Measurements from ENCODE around the gene CCT6B.
"Not testable (repeated sequence)": the region's sequence is repeated elsewhere in the genome, so short reads cannot be mapped to it uniquely, and the experiment has no call there.

The CCT6B gene

DNA sequence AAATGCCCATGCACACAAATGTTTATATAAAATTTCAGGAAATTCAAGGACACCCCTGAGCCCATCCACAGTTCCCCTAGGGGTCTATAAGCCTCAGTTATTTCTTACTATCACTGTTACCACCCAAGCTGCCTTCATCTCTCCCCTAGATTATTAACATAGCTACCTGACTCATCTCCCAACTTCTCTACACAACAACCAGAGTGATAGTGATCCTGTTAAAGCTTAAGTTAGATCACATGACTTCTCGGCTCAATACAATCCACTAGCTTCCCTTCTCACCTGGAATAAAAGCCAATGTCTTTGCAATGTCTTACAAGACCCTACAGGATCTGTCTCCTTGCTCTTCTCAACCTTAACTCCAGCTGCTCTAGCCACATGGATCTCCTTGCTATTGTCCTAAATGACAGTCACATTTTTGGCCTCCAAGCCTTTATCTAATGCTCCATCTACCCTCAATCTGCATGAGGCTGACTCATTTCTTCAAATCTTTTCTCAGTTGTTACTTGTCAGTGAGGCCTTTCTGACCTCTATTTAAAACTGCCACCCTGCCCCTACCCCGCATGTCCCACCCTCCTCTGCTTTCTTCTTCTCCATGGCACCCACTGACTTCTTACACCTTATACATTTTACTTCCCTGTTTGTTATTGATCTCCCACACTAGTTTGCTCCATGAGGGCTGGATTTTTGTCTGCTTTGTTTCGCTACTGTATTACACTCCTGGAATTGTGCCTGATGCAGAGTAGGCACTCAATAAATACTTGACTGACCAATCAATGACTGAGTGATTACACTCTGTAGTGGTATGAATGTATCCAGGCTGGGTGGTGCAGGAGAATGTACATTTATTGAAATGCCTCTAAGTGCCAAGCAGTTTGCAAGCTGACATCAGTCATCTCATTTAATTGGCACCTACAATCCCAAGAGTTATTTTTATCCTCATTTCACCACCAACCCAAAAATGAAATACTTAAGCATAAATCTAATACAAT, 13.8 kb upstream of the CCT6B start:
- DNase-seq (ENCODE audit: low spot score in 2 of 2) (no peak), ATAC-seq (replicated peaks; ENCODE audit: extremely low read depth, poor library complexity, severe bottlenecking) (no peak)
- no peak overlapping the region for H3K27ac Mint-ChIP-seq (ENCODE audit: low read depth)
- no peak overlapping the region for H3K4me3 Mint-ChIP-seq
- no peaks in the 10 kb centered on the region for H3K27me3 Mint-ChIP-seq
- H3K4me1 Mint-ChIP-seq: peaks cover 10% of the 10 kb centered on the region
- H3K9me3 Mint-ChIP-seq: no peaks in the 10 kb centered on the region
- peaks cover 7% of the 10 kb centered on the region for H3K36me3 Mint-ChIP-seq (ENCODE audit: insufficient read depth)

DNA sequence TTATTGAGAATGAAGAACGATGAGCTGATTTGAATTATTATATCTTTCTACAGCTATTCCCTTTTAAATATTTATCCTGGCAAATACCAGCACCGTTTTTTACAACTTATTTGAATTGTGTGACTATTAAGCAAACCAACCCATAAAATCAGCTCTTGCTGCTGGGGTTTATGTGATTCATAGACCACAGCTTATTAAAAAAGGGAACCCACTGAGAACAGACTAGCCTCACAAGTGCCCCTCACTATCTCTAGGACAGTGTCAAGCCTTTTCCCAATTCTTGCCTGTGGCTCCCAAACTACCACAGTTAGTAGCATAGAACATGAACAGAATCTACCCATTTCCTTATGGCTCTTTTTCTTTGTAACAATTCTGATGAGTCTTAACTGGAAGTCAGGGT, 12.9 kb upstream of the CCT6B start:
- Mint-ChIP-seq H3K4me3 (no peak overlapping the region), H3K27ac (ENCODE audit: low read depth) (no peak overlapping the region), H3K9me3 (no peaks in the 10 kb centered on the region), H3K4me1 (peaks cover under 1% of the 10 kb centered on the region), H3K27me3 (no peaks in the 10 kb centered on the region), H3K36me3 (ENCODE audit: insufficient read depth) (peaks cover 6% of the 10 kb centered on the region)
- DNase-seq (ENCODE audit: low spot score in 2 of 2) (no peak), ATAC-seq (replicated peaks; ENCODE audit: extremely low read depth, poor library complexity, severe bottlenecking) (no peak)

DNA sequence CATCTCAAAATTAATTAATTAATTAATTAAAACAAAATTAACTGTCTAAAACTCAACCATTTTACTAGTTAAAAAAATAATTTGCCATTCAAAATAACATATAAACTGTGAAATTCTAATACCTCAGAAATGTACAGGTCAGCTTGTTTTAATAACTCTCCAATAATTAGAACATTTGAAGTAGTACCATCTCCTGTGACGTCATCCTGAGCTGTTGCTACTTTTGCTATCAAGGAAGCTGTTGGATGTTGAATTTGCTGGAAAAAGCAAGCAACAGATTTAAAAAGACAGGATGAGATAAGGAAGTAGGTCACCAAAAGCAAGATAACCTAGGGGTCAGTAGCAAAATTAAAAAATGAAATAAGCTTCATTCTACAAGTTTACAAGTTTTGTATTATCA, 2.8 kb downstream of the CCT6B start:
- Mint-ChIP-seq H3K4me3 (no peak overlapping the region), H3K27me3 (no peaks in the 10 kb centered on the region), H3K9me3 (no peaks in the 10 kb centered on the region), H3K4me1 (peaks cover 24% of the 10 kb centered on the region), H3K27ac (ENCODE audit: low read depth) (no peak overlapping the region), H3K36me3 (ENCODE audit: insufficient read depth) (peaks cover 13% of the 10 kb centered on the region)
- no peak for ATAC-seq (replicated peaks; ENCODE audit: extremely low read depth, poor library complexity, severe bottlenecking)
- no peak for DNase-seq (ENCODE audit: low spot score in 2 of 2)

DNA sequence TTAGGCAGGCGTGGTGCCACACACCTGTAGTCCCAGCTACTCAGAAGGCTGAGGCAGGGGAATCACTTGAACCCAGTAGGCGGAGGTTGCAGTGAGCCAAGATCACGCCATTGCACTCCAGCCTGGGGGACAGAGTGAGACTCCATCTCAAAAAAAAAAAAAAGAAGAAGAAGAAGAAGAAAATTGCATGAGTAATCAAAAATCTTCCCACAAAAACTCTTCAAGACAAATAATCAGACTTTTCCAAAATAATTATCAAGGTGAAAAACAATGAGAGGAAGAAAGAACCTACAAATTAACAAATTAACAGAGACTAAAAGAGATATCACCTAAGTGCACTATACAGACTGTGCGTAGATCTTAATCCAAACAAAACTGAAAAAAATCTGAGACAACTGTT, 10.5 kb downstream of the CCT6B start:
- H3K27ac Mint-ChIP-seq (ENCODE audit: low read depth); ATAC-seq (replicated peaks; ENCODE audit: extremely low read depth, poor library complexity, severe bottlenecking); H3K4me1 Mint-ChIP-seq; H3K27me3 Mint-ChIP-seq; H3K4me3 Mint-ChIP-seq; H3K9me3 Mint-ChIP-seq; H3K36me3 Mint-ChIP-seq (ENCODE audit: insufficient read depth); DNase-seq (ENCODE audit: low spot score in 2 of 2): not testable (repeated sequence)

DNA sequence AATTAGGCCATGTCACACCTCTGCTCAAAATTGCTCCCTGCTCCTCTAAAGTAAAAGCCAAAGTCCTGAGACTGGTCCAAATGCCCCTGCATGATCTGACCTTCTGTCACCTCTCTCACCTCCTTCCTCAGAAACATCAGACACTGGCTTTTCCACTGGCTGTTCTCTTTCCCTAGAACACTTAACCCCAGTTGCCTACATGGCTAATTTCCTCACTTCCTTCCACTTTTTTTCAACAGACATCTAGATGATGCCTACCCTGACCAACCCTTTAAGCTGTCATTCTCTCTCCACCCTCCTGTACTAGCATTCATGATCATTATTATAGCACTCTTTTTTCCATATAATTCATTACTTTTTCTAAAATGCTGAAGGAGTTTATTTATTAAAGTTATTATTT, 31.0 kb downstream of the CCT6B start:
- DNase-seq (ENCODE audit: low spot score in 2 of 2): no peak
- no peaks in the 10 kb centered on the region for H3K9me3 Mint-ChIP-seq
- no peak overlapping the region for H3K27ac Mint-ChIP-seq (ENCODE audit: low read depth)
- peaks cover 2% of the 10 kb centered on the region for H3K36me3 Mint-ChIP-seq (ENCODE audit: insufficient read depth)
- ATAC-seq (replicated peaks; ENCODE audit: extremely low read depth, poor library complexity, severe bottlenecking): no peak
- no peaks in the 10 kb centered on the region for H3K4me1 Mint-ChIP-seq
- peak overlapping the region; percentile 26 for H3K4me3 Mint-ChIP-seq
- no peaks in the 10 kb centered on the region for H3K27me3 Mint-ChIP-seq

DNA sequence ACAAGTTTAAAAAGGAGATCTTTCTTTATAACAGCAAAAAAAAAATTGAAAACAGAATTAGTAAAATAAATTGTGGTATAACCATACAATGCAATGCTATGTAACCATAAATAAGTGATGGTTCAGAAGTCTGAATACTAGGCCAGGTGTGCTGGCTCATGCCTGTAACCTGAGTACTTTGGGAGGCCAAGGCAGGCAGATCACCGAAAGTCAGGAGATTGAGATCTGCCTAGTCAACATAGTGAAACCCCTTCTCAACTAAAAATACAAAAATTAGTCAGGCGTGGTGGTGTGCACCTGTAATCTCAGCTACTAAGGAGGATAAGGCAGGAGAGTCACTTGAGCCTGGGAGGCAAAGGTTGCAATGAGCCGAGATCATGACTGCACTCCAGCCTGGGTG, 34.6 kb downstream of the CCT6B start:
- Mint-ChIP-seq H3K9me3 (no peaks in the 10 kb centered on the region), H3K27me3 (no peaks in the 10 kb centered on the region), H3K4me1 (no peaks in the 10 kb centered on the region), H3K36me3 (ENCODE audit: insufficient read depth) (no peaks in the 10 kb centered on the region), H3K27ac (ENCODE audit: low read depth) (no peak overlapping the region), H3K4me3 (no peak overlapping the region)
- DNase-seq (ENCODE audit: low spot score in 2 of 2): no peak
- ATAC-seq (replicated peaks; ENCODE audit: extremely low read depth, poor library complexity, severe bottlenecking): no peak

DNA sequence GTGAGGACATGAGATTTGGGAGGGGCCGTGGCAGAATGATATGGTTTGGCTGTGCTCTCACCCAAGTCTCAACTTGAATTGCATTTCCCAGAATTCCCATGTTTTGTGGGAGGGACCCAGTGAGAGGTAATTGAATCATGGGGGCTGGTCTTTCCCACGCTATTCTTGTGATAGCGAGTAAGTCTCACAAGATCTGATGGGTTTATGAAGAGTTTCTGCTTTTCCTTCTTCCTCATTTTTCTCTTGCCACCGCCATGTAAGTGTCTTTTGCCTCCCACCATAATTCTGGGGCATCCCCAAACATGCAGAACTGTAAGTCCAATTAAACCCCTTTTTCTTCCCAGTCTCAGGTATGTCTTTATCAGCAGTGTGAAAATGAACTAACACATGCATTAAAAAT, 40.6 kb downstream of the CCT6B start:
- Mint-ChIP-seq H3K36me3 (ENCODE audit: insufficient read depth) (peaks cover 2% of the 10 kb centered on the region), H3K4me3 (no peak overlapping the region)

DNA sequence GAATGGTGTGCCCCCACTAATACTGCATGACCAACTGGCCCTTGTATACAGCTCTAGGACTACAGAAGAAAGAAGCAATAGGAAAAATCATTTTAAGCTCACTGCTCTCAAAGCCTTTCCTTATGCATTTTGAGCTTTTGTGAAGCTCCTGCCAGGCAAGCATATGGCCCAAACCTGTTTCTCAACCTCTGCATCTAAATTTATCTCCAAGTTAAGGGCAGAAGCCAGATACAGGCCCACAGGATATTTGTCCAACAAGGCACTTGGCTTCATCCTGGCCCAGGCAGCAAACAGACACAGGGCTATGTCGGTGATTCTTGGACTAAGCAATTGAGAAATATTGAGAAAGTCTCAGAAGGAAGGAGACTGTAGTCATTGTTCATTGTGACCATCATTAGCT, 43.9 kb downstream of the CCT6B start:
- H3K36me3 Mint-ChIP-seq (ENCODE audit: insufficient read depth): peaks cover 2% of the 10 kb centered on the region
- no peaks in the 10 kb centered on the region for H3K27me3 Mint-ChIP-seq
- no peaks in the 10 kb centered on the region for H3K4me1 Mint-ChIP-seq
- no peak overlapping the region for H3K4me3 Mint-ChIP-seq
- DNase-seq (ENCODE audit: low spot score in 2 of 2) (no peak), ATAC-seq (replicated peaks; ENCODE audit: extremely low read depth, poor library complexity, severe bottlenecking) (no peak)
- no peaks in the 10 kb centered on the region for H3K9me3 Mint-ChIP-seq
- no peak overlapping the region for H3K27ac Mint-ChIP-seq (ENCODE audit: low read depth)

More for the DNA sequence above, 40.6 kb downstream of the CCT6B start:
- no peaks in the 10 kb centered on the region for H3K4me1 Mint-ChIP-seq
- no peak for ATAC-seq (replicated peaks; ENCODE audit: extremely low read depth, poor library complexity, severe bottlenecking)
- H3K27me3 Mint-ChIP-seq: no peaks in the 10 kb centered on the region
- H3K27ac Mint-ChIP-seq (ENCODE audit: low read depth): no peak overlapping the region
- no peak for DNase-seq (ENCODE audit: low spot score in 2 of 2)
- H3K9me3 Mint-ChIP-seq: no peaks in the 10 kb centered on the region

DNA sequence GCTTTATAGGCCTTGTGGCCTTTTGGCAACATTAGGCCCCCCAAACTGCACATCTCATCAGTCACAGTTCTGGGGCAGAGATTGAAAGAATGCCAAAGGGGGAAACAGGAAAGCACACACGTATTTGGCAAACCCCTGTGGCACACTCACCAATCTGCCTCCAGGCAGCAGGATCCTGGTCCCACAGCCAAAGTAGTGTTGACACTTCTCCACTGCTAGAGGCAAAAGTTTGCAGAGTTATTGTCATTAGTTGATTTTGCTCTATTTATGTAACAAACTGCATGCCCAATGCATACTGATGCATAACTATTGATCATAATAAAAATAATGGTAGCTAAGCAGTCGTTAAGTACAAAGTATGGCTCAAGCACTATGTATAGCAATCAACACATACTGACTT, 45.1 kb downstream of the CCT6B start:
- Mint-ChIP-seq H3K27ac (ENCODE audit: low read depth) (no peak overlapping the region), H3K4me1 (no peaks in the 10 kb centered on the region), H3K9me3 (no peaks in the 10 kb centered on the region), H3K4me3 (no peak overlapping the region), H3K36me3 (ENCODE audit: insufficient read depth) (peaks cover 2% of the 10 kb centered on the region), H3K27me3 (peaks cover 4% of the 10 kb centered on the region)
- DNase-seq (ENCODE audit: low spot score in 2 of 2) (no peak), ATAC-seq (replicated peaks; ENCODE audit: extremely low read depth, poor library complexity, severe bottlenecking) (no peak)

DNA sequence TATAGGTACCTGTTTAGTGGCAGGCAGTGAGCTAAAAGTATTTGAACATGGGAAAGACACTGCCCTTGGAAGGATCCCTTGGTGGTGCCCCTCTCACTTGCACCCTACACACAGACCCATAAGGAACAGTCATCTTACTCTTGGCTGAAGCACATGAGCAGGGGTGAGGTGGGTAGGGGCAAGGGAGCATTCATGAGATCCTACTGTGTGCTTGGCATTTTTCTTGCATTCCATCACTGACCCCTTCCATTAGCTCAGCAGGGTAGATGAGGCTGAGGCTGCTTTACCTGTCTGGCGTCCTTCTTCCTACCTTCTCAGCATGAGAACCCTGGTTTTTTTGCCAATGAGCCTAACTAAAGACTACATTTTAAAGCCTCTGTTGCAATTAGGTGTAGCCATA, 48.3 kb downstream of the CCT6B start:
- Mint-ChIP-seq H3K27ac (ENCODE audit: low read depth) (no peak overlapping the region), H3K36me3 (ENCODE audit: insufficient read depth) (no peaks in the 10 kb centered on the region), H3K4me3 (no peak overlapping the region), H3K4me1 (no peaks in the 10 kb centered on the region), H3K27me3 (peaks cover 31% of the 10 kb centered on the region), H3K9me3 (no peaks in the 10 kb centered on the region)
- no peak for DNase-seq (ENCODE audit: low spot score in 2 of 2)
- no peak for ATAC-seq (replicated peaks; ENCODE audit: extremely low read depth, poor library complexity, severe bottlenecking)

DNA sequence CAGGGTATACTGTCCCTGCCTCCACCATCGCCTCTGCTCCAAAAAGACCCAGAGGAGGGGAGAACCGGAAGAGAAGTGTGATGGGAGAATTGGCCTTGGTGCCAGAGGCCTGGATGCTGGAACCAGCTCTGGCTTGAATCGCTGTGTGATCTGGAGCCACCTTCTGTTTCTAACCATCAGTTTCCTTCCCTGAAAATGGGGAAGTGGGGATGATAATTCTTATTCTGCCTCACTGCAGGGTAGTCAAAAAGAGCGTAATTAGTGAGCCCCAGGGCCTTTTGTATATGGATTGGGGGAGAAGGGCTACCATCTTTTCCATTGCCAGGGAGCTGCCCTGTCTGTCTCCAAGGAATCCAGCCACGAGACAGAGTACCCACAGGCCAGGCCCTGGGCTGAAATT, 52.2 kb downstream of the CCT6B start:
- no peak for ATAC-seq (replicated peaks; ENCODE audit: extremely low read depth, poor library complexity, severe bottlenecking)
- H3K9me3 Mint-ChIP-seq: no peaks in the 10 kb centered on the region
- no peaks in the 10 kb centered on the region for H3K36me3 Mint-ChIP-seq (ENCODE audit: insufficient read depth)
- peaks cover 44% of the 10 kb centered on the region for H3K27me3 Mint-ChIP-seq
- H3K27ac Mint-ChIP-seq (ENCODE audit: low read depth): no peak overlapping the region
- no peak for DNase-seq (ENCODE audit: low spot score in 2 of 2)
- no peaks in the 10 kb centered on the region for H3K4me1 Mint-ChIP-seq
- no peak overlapping the region for H3K4me3 Mint-ChIP-seq

DNA sequence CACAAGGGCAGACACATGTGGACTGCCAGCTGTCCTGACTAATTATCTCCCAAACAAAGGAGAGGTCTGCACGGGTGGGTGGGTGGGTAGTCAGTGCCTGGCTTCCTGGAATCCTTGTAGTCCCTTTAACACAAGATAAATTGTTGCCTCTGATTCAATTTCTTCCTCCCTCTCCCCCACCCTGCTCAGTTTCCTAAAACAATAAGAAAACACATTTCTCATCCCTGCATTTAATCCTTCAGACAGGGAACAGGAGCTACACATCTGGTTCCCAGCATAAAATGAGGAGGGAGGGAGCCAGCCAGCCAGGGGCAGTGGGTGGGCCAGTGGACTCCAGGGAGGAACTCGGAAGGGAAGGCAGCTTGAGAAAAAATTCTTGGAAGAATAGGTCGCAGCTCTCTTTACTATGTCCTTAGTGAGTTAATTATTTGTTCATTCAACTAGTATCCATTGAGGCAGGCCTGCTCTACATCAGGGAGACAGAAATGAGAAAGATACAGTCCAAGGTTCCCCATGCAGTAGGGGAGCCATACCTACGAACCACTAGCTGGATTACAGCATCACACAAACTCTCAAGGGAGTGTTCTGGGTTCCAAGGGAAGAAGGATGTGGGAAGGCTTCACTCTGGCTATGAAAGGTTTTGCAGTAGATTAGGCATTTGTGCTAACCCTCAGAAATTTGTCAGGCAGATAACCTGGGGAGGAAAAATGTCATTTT, 58.3 kb downstream of the CCT6B start:
- Mint-ChIP-seq H3K9me3 (no peaks in the 10 kb centered on the region), H3K36me3 (ENCODE audit: insufficient read depth) (no peaks in the 10 kb centered on the region), H3K27ac (ENCODE audit: low read depth) (no peak overlapping the region), H3K4me3 (no peak overlapping the region), H3K4me1 (no peaks in the 10 kb centered on the region), H3K27me3 (peaks cover 56% of the 10 kb centered on the region)
- ATAC-seq (replicated peaks; ENCODE audit: extremely low read depth, poor library complexity, severe bottlenecking) (no peak), DNase-seq (ENCODE audit: low spot score in 2 of 2) (no peak)
